Trophoblast cell (in vitro differentiated cells and primary cell): ENCODE measurements around the gene TMEM181.
"Not testable (repeated sequence)": the region's sequence is repeated elsewhere in the genome, so short reads cannot be mapped to it uniquely, and the experiment has no call there.

Experiments used
- DNase-seq, 2 donors: peaks; one replicate each; pipeline ENCODE4 v3.0.0-alpha.2; 2016
- H2AFZ ChIP-seq: 2 replicates; pipeline ENCODE4 v1.6.1; 2013; ENCODE audit warnings: low read length, moderate library complexity, mild to moderate bottlenecking; ENCODE audit not compliant: insufficient read depth, poor library complexity
- H2AK5ac ChIP-seq: 2 replicates; pipeline ENCODE4 v1.6.1; 2013; ENCODE audit warnings: mild to moderate bottlenecking, low read length
- H2BK120ac ChIP-seq: 2 replicates; pipeline ENCODE4 v1.6.1; 2013; ENCODE audit warnings: low read length, mild to moderate bottlenecking, moderate library complexity; ENCODE audit not compliant: insufficient read depth, poor library complexity
- H2BK12ac ChIP-seq: 2 replicates; pipeline ENCODE4 v1.6.1; 2013; ENCODE audit warnings: mild to moderate bottlenecking, low read length, moderate library complexity
- H2BK5ac ChIP-seq: 2 replicates; pipeline ENCODE4 v1.6.1; 2013; ENCODE audit warnings: low read length, low read depth, moderate library complexity, mild to moderate bottlenecking; ENCODE audit not compliant: poor library complexity
- H3K14ac ChIP-seq: 2 replicates; pipeline ENCODE4 v1.6.1; 2013; ENCODE audit warnings: mild to moderate bottlenecking, low read length
- H3K18ac ChIP-seq: 2 replicates; pipeline ENCODE4 v1.6.1; 2013; ENCODE audit warnings: mild to moderate bottlenecking, low read length
- H3K23ac ChIP-seq: 2 replicates; pipeline ENCODE4 v1.6.1; 2013; ENCODE audit warnings: low read length
- H3K27ac ChIP-seq: 2 replicates; pipeline ENCODE4 v1.5.1; 2013; ENCODE audit warnings: low read depth, mild to moderate bottlenecking, inconsistent platforms, low read length, moderate library complexity
- H3K27me3 ChIP-seq: 2 replicates; pipeline ENCODE4 v1.6.1; 2013; ENCODE audit warnings: inconsistent platforms, mild to moderate bottlenecking, low read length, moderate library complexity; ENCODE audit not compliant: insufficient read depth
- H3K36me3 ChIP-seq, 2 experiments: 1 replicate in 1 of 2; 2 replicates in 1 of 2; pipeline ENCODE4 v1.6.1; 2013; ENCODE audit warnings: low read length in 2 of 2, mild to moderate bottlenecking in 2 of 2, moderate library complexity in 1 of 2; ENCODE audit not compliant: insufficient read depth in 2 of 2, control insufficient read depth in 1 of 2
- H3K4ac ChIP-seq: 2 replicates; pipeline ENCODE4 v1.6.1; 2013; ENCODE audit warnings: low read depth, mild to moderate bottlenecking, low read length, moderate library complexity
- H3K4me1 ChIP-seq, 2 experiments: 1 replicate in 1 of 2; 2 replicates in 1 of 2; pipeline ENCODE4 v1.6.1; 2013; ENCODE audit warnings: low read length in 2 of 2, mild to moderate bottlenecking in 2 of 2, moderate library complexity in 1 of 2; ENCODE audit not compliant: insufficient read depth in 2 of 2, control insufficient read depth in 1 of 2
- H3K4me2 ChIP-seq: 2 replicates; pipeline ENCODE4 v1.6.1; 2013; ENCODE audit warnings: inconsistent platforms, mild to moderate bottlenecking, low read length, moderate library complexity
- H3K4me3 ChIP-seq: 2 replicates; pipeline ENCODE4 v1.5.1; 2013; ENCODE audit warnings: mild to moderate bottlenecking, low read depth, low read length, inconsistent platforms
- H3K79me1 ChIP-seq: one replicate; pipeline ENCODE4 v1.6.1; 2013; ENCODE audit warnings: low read length
- H3K79me2 ChIP-seq: 2 replicates; pipeline ENCODE4 v1.6.1; 2013; ENCODE audit warnings: low read length, mild to moderate bottlenecking; ENCODE audit not compliant: control insufficient read depth, insufficient read depth, poor library complexity
- H3K9ac ChIP-seq: 2 replicates; pipeline ENCODE4 v1.6.1; 2013; ENCODE audit warnings: mild to moderate bottlenecking, low read length
- H3K9me3 ChIP-seq: 2 replicates; pipeline ENCODE4 v1.6.1; 2013; ENCODE audit warnings: low read depth, mild to moderate bottlenecking, control low read depth, inconsistent platforms, low read length; ENCODE audit not compliant: insufficient read depth
- H4K12ac ChIP-seq: 2 replicates; pipeline ENCODE4 v1.6.1; 2013; ENCODE audit warnings: low read depth, mild to moderate bottlenecking, low read length, moderate library complexity
- H4K8ac ChIP-seq: 2 replicates; pipeline ENCODE4 v1.6.1; 2013; ENCODE audit warnings: low read depth, mild to moderate bottlenecking, low read length, moderate library complexity
- H4K91ac ChIP-seq: one replicate; pipeline ENCODE4 v1.6.1; 2013; ENCODE audit warnings: low read depth, mild to moderate bottlenecking, low read length, moderate library complexity
- WGBS: extraction: QIAGEN DNeasy Blood & Tissue Kit; methylation state at CpG from one replicate; pipeline ENCODE4 v1.1.7; 2013; ENCODE audit warnings: missing lambda C conversion rate; ENCODE audit not compliant: insufficient read length, insufficient coverage; ENCODE audit errors: extremely low coverage; 5-methylcytosine and 5-hydroxymethylcytosine counted together

The TMEM181 gene

DNA sequence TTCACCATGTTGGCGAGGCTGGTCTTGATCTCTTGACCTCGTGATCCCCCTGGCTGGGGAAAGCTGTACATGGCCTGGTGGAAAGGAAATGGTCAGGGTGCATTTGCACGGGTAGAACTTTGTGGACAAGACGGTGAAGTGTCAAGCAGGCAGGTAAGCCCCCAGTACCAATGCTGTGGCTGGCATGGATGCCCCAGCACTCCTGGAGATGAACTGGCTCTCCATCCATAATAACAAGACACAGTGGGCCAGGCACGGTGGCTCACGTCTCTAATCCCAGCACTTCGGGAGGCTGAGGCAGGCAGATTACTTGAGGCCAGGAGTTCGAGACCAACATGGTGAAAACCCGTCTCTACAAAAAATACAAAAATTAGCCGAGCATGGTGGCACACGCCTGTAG lies 37.3 kb upstream of the TMEM181 start:
- H4K12ac ChIP-seq, result no peak overlapping the region
- H2AK5ac ChIP-seq, result no peak overlapping the region
- H3K27me3 ChIP-seq, result no peaks in the 10 kb centered on the region
- H3K14ac ChIP-seq, result no peak overlapping the region
- no peaks in the 10 kb centered on the region for H3K79me1 ChIP-seq
- no peak overlapping the region for H3K4ac ChIP-seq
- no peak overlapping the region for H2AFZ ChIP-seq
- no CpG with 5 or more reads among the region's 11 CpGs for WGBS
- H3K4me3 ChIP-seq, result no peak overlapping the region
- H2BK12ac ChIP-seq, result no peak overlapping the region
- no peak overlapping the region for H3K18ac ChIP-seq
- no peak overlapping the region for H3K23ac ChIP-seq
- no peak overlapping the region for H4K91ac ChIP-seq
- no peak overlapping the region for H3K4me2 ChIP-seq
- no peak for DNase-seq
- H2BK5ac ChIP-seq, result no peak overlapping the region
- no peak overlapping the region for H4K8ac ChIP-seq
- no peak overlapping the region for H3K27ac ChIP-seq
- H3K79me2 ChIP-seq, result no peaks in the 10 kb centered on the region
- H2BK120ac ChIP-seq, result no peak overlapping the region
- H3K36me3 ChIP-seq, result no peaks in the 10 kb centered on the region
- H3K4me1 ChIP-seq, result peaks cover 0 to 2% of the 10 kb centered on the region in 2 experiments
- no peak overlapping the region for H3K9ac ChIP-seq
- H3K9me3 ChIP-seq, result peaks cover 8% of the 10 kb centered on the region

- H3K9me3 ChIP-seq, result peaks cover 8% of the 10 kb centered on the region
- H3K4me1 ChIP-seq, result no peaks in the 10 kb centered on the region
- no peak overlapping the region for H3K27ac ChIP-seq
- H3K79me1 ChIP-seq, result no peaks in the 10 kb centered on the region
- H3K9ac ChIP-seq, result no peak overlapping the region
- H4K91ac ChIP-seq, result no peak overlapping the region
- H3K36me3 ChIP-seq, result no peaks in the 10 kb centered on the region
- no peaks in the 10 kb centered on the region for H3K27me3 ChIP-seq
- H3K18ac ChIP-seq, result no peak overlapping the region
- H3K23ac ChIP-seq, result no peak overlapping the region
- no peak overlapping the region for H4K12ac ChIP-seq
- H2BK5ac ChIP-seq, result no peak overlapping the region
- H4K8ac ChIP-seq, result no peak overlapping the region
- H3K14ac ChIP-seq, result no peak overlapping the region
- H2BK12ac ChIP-seq, result no peak overlapping the region
- no CpG with 5 or more reads among the region's 15 CpGs for WGBS
- no peak overlapping the region for H3K4me2 ChIP-seq
- no peak overlapping the region for H3K4ac ChIP-seq
- H2AFZ ChIP-seq, result no peak overlapping the region
- H3K79me2 ChIP-seq, result no peaks in the 10 kb centered on the region
- no peak overlapping the region for H3K4me3 ChIP-seq
- DNase-seq, result no peak
- H2AK5ac ChIP-seq, result no peak overlapping the region
- no peak overlapping the region for H2BK120ac ChIP-seq
Measured at GRCh38 chr6:158524311-158524710, 35.6 kb upstream of the TMEM181 start.

DNA sequence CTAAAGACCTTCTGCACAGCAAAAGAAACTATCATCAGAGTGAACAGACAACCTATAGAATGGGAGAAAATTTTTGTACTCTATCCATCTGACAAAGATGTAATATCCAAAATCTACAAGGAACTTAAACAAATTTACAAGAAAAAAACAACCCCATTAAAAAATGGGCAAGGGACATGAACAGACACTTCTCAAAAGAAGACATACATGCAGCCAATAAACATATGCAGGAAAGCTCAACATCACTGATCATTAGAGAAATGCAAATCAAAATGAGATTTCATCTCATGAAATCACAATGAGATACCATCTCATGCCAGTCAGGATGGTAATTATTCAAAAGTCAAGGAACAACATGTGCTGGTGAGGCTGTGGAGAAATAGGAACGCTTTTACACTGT lies 32.0 kb upstream of the TMEM181 start:
- H4K12ac ChIP-seq, H3K27me3 ChIP-seq, H3K18ac ChIP-seq, H3K4me2 ChIP-seq, H4K8ac ChIP-seq, H3K36me3 ChIP-seq, H2AFZ ChIP-seq, H2AK5ac ChIP-seq, H2BK5ac ChIP-seq, H3K9ac ChIP-seq, H3K9me3 ChIP-seq, H2BK120ac ChIP-seq, H3K14ac ChIP-seq, DNase-seq, H3K79me2 ChIP-seq, H3K23ac ChIP-seq, H3K4me1 ChIP-seq, H3K4me3 ChIP-seq, H4K91ac ChIP-seq, H3K79me1 ChIP-seq, H3K27ac ChIP-seq, H3K4ac ChIP-seq, H2BK12ac ChIP-seq: not testable (repeated sequence)
- no CpG with 5 or more reads among the region's 1 CpG for WGBS

- Histone ChIP-seq H3K23ac (no peak overlapping the region), H2BK120ac (no peak overlapping the region), H3K14ac (no peak overlapping the region), H2BK5ac (no peak overlapping the region), H3K9me3 (peaks cover 8% of the 10 kb centered on the region), H3K4me1 (no peaks in the 10 kb centered on the region), H3K4ac (no peak overlapping the region), H4K8ac (no peak overlapping the region), H4K91ac (no peak overlapping the region), H3K79me2 (no peaks in the 10 kb centered on the region), H2BK12ac (no peak overlapping the region), H3K27ac (no peak overlapping the region), H3K4me3 (no peak overlapping the region), H3K9ac (no peak overlapping the region), H3K79me1 (no peaks in the 10 kb centered on the region), H3K4me2 (no peak overlapping the region), H2AK5ac (no peak overlapping the region), H3K27me3 (no peaks in the 10 kb centered on the region), H3K36me3 (no peaks in the 10 kb centered on the region), H4K12ac (no peak overlapping the region), H2AFZ (no peak overlapping the region), H3K18ac (no peak overlapping the region)
- no CpG with 5 or more reads among the region's 6 CpGs for WGBS
- DNase-seq, result no peak
Measured at GRCh38 chr6:158528826-158529225, 31.1 kb upstream of the TMEM181 start.
